HG03103 (cell line): ENCODE data around the gene KRTAP10-5.
"Not testable (repeated sequence)": the region's sequence is repeated elsewhere in the genome, so short reads cannot be mapped to it uniquely, and the experiment has no call there.

Experiments used
- ATAC-seq: cut with Tn5 transposase; IDR thresholded peaks from one replicate; pipeline ENCODE4 v1.9.1; 2021; ENCODE audit warnings: low read depth; ENCODE audit not compliant: unreplicated experiment

Gene KRTAP10-5

GRCh38 chr21:44572959-44573583, 7.3 kb downstream of the KRTAP10-5 start:
- ATAC-seq: no peak

- no peak for ATAC-seq
Measured at GRCh38 chr21:44571844-44572782, 8.3 kb downstream of the KRTAP10-5 start.

- no peak for ATAC-seq
Measured at GRCh38 chr21:44571296-44571695, 9.1 kb downstream of the KRTAP10-5 start.

GRCh38 chr21:44569861-44570517, 10.4 kb downstream of the KRTAP10-5 start:
- no peak for ATAC-seq

GRCh38 chr21:44568667-44569556, 11.5 kb downstream of the KRTAP10-5 start:
- no peak for ATAC-seq

GRCh38 chr21:44568261-44568660, 12.1 kb downstream of the KRTAP10-5 start:
- ATAC-seq: no peak

- ATAC-seq: no peak
Measured at GRCh38 chr21:44567481-44568171, 12.8 kb downstream of the KRTAP10-5 start.

- no peak for ATAC-seq
Measured at GRCh38 chr21:44566403-44566802, 14.0 kb downstream of the KRTAP10-5 start.

- ATAC-seq: no peak
Measured at GRCh38 chr21:44564886-44565598, 15.4 kb downstream of the KRTAP10-5 start.

GRCh38 chr21:44564099-44564498, 16.3 kb downstream of the KRTAP10-5 start:
- ATAC-seq: no peak

GRCh38 chr21:44558695-44559094, 21.7 kb downstream of the KRTAP10-5 start, which contains the start of gene KRTAP10-3:
Gene KRTAP10-3 (minus strand): TSS chr21:44558795. CDS start chr21:44558715, 80 bp downstream.
- no peak for ATAC-seq

GRCh38 chr21:44558329-44558675, 22.1 kb downstream of the KRTAP10-5 start:
- not testable (repeated sequence) for ATAC-seq

- ATAC-seq: no peak
Measured at GRCh38 chr21:44557491-44558328, 22.7 kb downstream of the KRTAP10-5 start.

- no peak for ATAC-seq
Measured at GRCh38 chr21:44556879-44557278, 23.5 kb downstream of the KRTAP10-5 start.

GRCh38 chr21:44555200-44555875, 25.1 kb downstream of the KRTAP10-5 start:
- ATAC-seq: no peak

GRCh38 chr21:44552681-44553080, 27.7 kb downstream of the KRTAP10-5 start:
- no peak for ATAC-seq

GRCh38 chr21:44552136-44552535, 28.3 kb downstream of the KRTAP10-5 start:
- no peak for ATAC-seq
